Neuronal stem cell (in vitro differentiated cells): ENCODE results near the gene PPM1L.

ENCODE experiments used
- DNase-seq: peaks from one replicate; pipeline ENCODE4 v3.0.0-alpha.2; 2013; ENCODE audit warnings: low spot score
- H2AFZ ChIP-seq: one replicate; pipeline ENCODE4 v1.6.1; 2013; ENCODE audit warnings: mild to moderate bottlenecking, low read length, inconsistent platforms
- H2AK5ac ChIP-seq: 2 replicates; pipeline ENCODE4 v1.6.1; 2013; ENCODE audit warnings: low read depth, mild to moderate bottlenecking, inconsistent platforms, low read length, moderate library complexity, mixed read lengths
- H2BK120ac ChIP-seq: 2 replicates; pipeline ENCODE4 v1.6.1; 2013; ENCODE audit warnings: low read depth, mild to moderate bottlenecking, inconsistent platforms, low read length, moderate library complexity, mixed read lengths
- H2BK12ac ChIP-seq: one replicate; pipeline ENCODE4 v1.6.1; 2013; ENCODE audit warnings: low read length, inconsistent platforms
- H2BK15ac ChIP-seq: 2 replicates; pipeline ENCODE4 v1.6.1; 2013; ENCODE audit warnings: mild to moderate bottlenecking, low read length, inconsistent platforms, mixed read lengths
- H2BK5ac ChIP-seq: one replicate; pipeline ENCODE4 v1.6.1; 2013; ENCODE audit warnings: inconsistent platforms, mild to moderate bottlenecking, low read length, moderate library complexity
- H3K14ac ChIP-seq: one replicate; pipeline ENCODE4 v1.6.1; 2013; ENCODE audit warnings: low read length, inconsistent platforms
- H3K18ac ChIP-seq: 2 replicates; pipeline ENCODE4 v1.6.1; 2013; ENCODE audit warnings: low read length, inconsistent platforms
- H3K23ac ChIP-seq: 2 replicates; pipeline ENCODE4 v1.6.1; 2013; ENCODE audit warnings: low read depth, mild to moderate bottlenecking, mixed read lengths, low read length, inconsistent platforms; ENCODE audit not compliant: poor library complexity
- H3K27ac ChIP-seq: replicated peaks from 3 replicates; pipeline ENCODE4 v1.5.1; 2013; ENCODE audit warnings: low read length, inconsistent platforms
- H3K27me3 ChIP-seq, 3 experiments: 2 replicates each; pipeline ENCODE4 v1.6.1; 2013; ENCODE audit warnings: low read length in 3 of 3, mild to moderate bottlenecking in 2 of 3, inconsistent platforms in 1 of 3, low read depth in 1 of 3, mixed read lengths in 1 of 3, moderate library complexity in 1 of 3; ENCODE audit not compliant: control insufficient read depth in 3 of 3, insufficient read depth in 3 of 3
- H3K36me3 ChIP-seq, 2 donors: replicated peaks in 1 of 2; 2 replicates each; pipeline ENCODE4 v1.6.1; 2013; ENCODE audit warnings: low read length in 2 of 2; ENCODE audit not compliant: control insufficient read depth in 2 of 2, insufficient read depth in 2 of 2
- H3K4ac ChIP-seq: 2 replicates; pipeline ENCODE4 v1.6.1; 2013; ENCODE audit warnings: inconsistent platforms, mild to moderate bottlenecking, low read length, moderate library complexity
- H3K4me1 ChIP-seq, 2 donors: 1 replicate in 1 of 2; 2 replicates in 1 of 2; pipeline ENCODE4 v1.6.1; 2013; ENCODE audit warnings: low read length in 2 of 2, low read depth in 1 of 2; ENCODE audit not compliant: control insufficient read depth in 2 of 2, insufficient read depth in 1 of 2
- H3K4me2 ChIP-seq: one replicate; pipeline ENCODE4 v1.6.1; 2013; ENCODE audit warnings: mild to moderate bottlenecking, low read length, inconsistent platforms; ENCODE audit not compliant: insufficient read depth, poor library complexity, severe bottlenecking
- H3K4me3 ChIP-seq, 2 donors: 2 replicates each; pipeline ENCODE4 v1.5.1; 2013; ENCODE audit warnings: low read length in 2 of 2, mild to moderate bottlenecking in 2 of 2, inconsistent platforms in 1 of 2, moderate library complexity in 1 of 2
- H3K79me1 ChIP-seq: one replicate; pipeline ENCODE4 v1.6.1; 2013; ENCODE audit warnings: low read depth, mild to moderate bottlenecking, inconsistent platforms, low read length, moderate library complexity
- H3K9ac ChIP-seq: one replicate; pipeline ENCODE4 v1.6.1; 2013; ENCODE audit warnings: mild to moderate bottlenecking, low read depth, low read length, inconsistent platforms; ENCODE audit not compliant: poor library complexity
- H3K9me3 ChIP-seq, 2 donors: replicated peaks in 1 of 2; 2 replicates each; pipeline versions ENCODE3 to v1.6.1; 2013; ENCODE audit warnings: low read length in 2 of 2, mild to moderate bottlenecking in 2 of 2, inconsistent platforms in 1 of 2, low read depth in 1 of 2, mixed read lengths in 1 of 2, moderate library complexity in 1 of 2; ENCODE audit not compliant: control insufficient read depth in 2 of 2, insufficient read depth in 1 of 2
- H4K8ac ChIP-seq: one replicate; pipeline ENCODE4 v1.6.1; 2013; ENCODE audit warnings: low read depth, mild to moderate bottlenecking, inconsistent platforms, low read length, moderate library complexity
- H4K91ac ChIP-seq: one replicate; pipeline ENCODE4 v1.6.1; 2013; ENCODE audit warnings: low read length, low read depth, mild to moderate bottlenecking, inconsistent platforms; ENCODE audit not compliant: poor library complexity
- WGBS, 2 donors: extraction: QIAGEN DNeasy Blood & Tissue Kit; methylation state at CpG; one replicate each; pipeline ENCODE4 v1.1.7; 2013; ENCODE audit warnings: missing lambda C conversion rate in 2 of 2, mixed read lengths in 1 of 2; ENCODE audit not compliant: insufficient read length in 2 of 2, insufficient replicate concordance in 1 of 2; ENCODE audit errors: extremely low coverage in 2 of 2; 5-methylcytosine and 5-hydroxymethylcytosine counted together

Gene PPM1L

GRCh38 chr3:160781863-160782262 is 25.8 kb downstream of the PPM1L start:
- H3K4me2 ChIP-seq, result no peak overlapping the region
- no peak overlapping the region for H4K8ac ChIP-seq
- H3K9me3 ChIP-seq, result peaks cover 0 to 4% of the 10 kb centered on the region in 2 donors
- no peak overlapping the region for H4K91ac ChIP-seq
- H2BK15ac ChIP-seq, result no peak overlapping the region
- no peak overlapping the region for H2BK5ac ChIP-seq
- H3K9ac ChIP-seq, result no peak overlapping the region
- no peaks in the 10 kb centered on the region for H3K27me3 ChIP-seq
- no peak overlapping the region for H3K4ac ChIP-seq
- DNase-seq, result no peak
- no peaks in the 10 kb centered on the region for H3K79me1 ChIP-seq
- no peak overlapping the region for H2BK12ac ChIP-seq
- no peak overlapping the region for H3K18ac ChIP-seq
- H3K4me3 ChIP-seq, result no peak overlapping the region
- no peak overlapping the region for H3K27ac ChIP-seq
- H2AFZ ChIP-seq, result peak overlapping the region; percentile 21
- H3K36me3 ChIP-seq, result no peaks in the 10 kb centered on the region
- H3K23ac ChIP-seq, result no peak overlapping the region
- H3K4me1 ChIP-seq, result peaks cover 4 to 13% of the 10 kb centered on the region in 2 donors
- no peak overlapping the region for H2BK120ac ChIP-seq
- no peak overlapping the region for H2AK5ac ChIP-seq
- WGBS, 2 donors, result no CpG with 5 or more reads among the region's 3 CpGs
- H3K14ac ChIP-seq, result no peak overlapping the region

GRCh38 chr3:160784853-160785252 is 28.8 kb downstream of the PPM1L start:
- Histone ChIP-seq H2AFZ (no peak overlapping the region), H3K27ac (no peak overlapping the region), H3K4me1 (peaks cover 4 to 13% of the 10 kb centered on the region in 2 donors), H4K8ac (no peak overlapping the region), H2BK12ac (no peak overlapping the region), H2BK5ac (no peak overlapping the region), H3K14ac (no peak overlapping the region), H3K36me3 (no peaks in the 10 kb centered on the region), H2AK5ac (no peak overlapping the region), H2BK15ac (no peak overlapping the region), H3K79me1 (no peaks in the 10 kb centered on the region), H4K91ac (no peak overlapping the region), H3K27me3 (no peaks in the 10 kb centered on the region), H2BK120ac (no peak overlapping the region), H3K4ac (no peak overlapping the region), H3K9me3 (peaks cover 0 to 17% of the 10 kb centered on the region in 2 donors), H3K18ac (no peak overlapping the region), H3K9ac (no peak overlapping the region), H3K23ac (no peak overlapping the region), H3K4me3 (no peak overlapping the region), H3K4me2 (no peak overlapping the region)
- no peak for DNase-seq

- Histone ChIP-seq H3K18ac (no peak overlapping the region), H3K9me3 (peaks cover 0 to 17% of the 10 kb centered on the region in 2 donors), H2BK5ac (no peak overlapping the region), H3K4me3 (no peak overlapping the region), H2BK12ac (no peak overlapping the region), H2AFZ (no peak overlapping the region), H2BK120ac (no peak overlapping the region), H3K79me1 (no peaks in the 10 kb centered on the region), H3K4me2 (no peak overlapping the region), H3K4ac (no peak overlapping the region), H2AK5ac (no peak overlapping the region), H3K27me3 (no peaks in the 10 kb centered on the region), H3K14ac (no peak overlapping the region), H2BK15ac (no peak overlapping the region), H3K36me3 (no peaks in the 10 kb centered on the region), H3K27ac (no peak overlapping the region), H3K23ac (no peak overlapping the region), H3K9ac (no peak overlapping the region), H3K4me1 (peaks cover 0 to 3% of the 10 kb centered on the region in 2 donors), H4K91ac (no peak overlapping the region), H4K8ac (no peak overlapping the region)
- WGBS, 2 donors, result 100% methylated on average over 1 of the region's 2 CpGs; no CpG with 5 or more reads in 1 of the 2 donors
- no peak for DNase-seq
Measured at GRCh38 chr3:160790726-160791125, 34.7 kb downstream of the PPM1L start.

DNA sequence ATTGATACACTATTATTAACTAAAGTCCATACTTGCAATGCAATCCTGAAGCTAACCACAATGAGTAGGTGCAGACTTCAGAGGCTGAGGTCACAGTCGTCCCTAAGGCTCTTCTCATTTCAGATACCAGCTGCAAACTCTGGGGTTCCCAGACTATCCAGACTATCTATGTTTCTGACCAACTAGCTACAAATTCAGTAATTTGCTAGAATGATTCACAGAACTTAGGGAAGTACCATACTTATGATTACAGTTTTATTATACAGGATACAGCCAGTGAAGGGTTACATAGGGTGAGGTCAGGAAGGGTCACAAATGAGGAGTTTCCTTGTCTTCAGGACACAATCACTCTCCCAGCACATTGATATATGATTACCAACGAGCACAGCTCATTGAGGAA is 36.5 kb downstream of the PPM1L start:
- no peak overlapping the region for H2AK5ac ChIP-seq
- no peaks in the 10 kb centered on the region for H3K79me1 ChIP-seq
- no CpG with 5 or more reads among the region's 2 CpGs for WGBS, 2 donors
- H3K4ac ChIP-seq, result no peak overlapping the region
- H3K4me3 ChIP-seq, result no peak overlapping the region
- H2BK5ac ChIP-seq, result no peak overlapping the region
- no peaks in the 10 kb centered on the region for H3K27me3 ChIP-seq
- H2BK120ac ChIP-seq, result no peak overlapping the region
- H2BK15ac ChIP-seq, result no peak overlapping the region
- no peak overlapping the region for H2BK12ac ChIP-seq
- H3K36me3 ChIP-seq, result no peaks in the 10 kb centered on the region
- no peak overlapping the region for H3K27ac ChIP-seq
- H4K8ac ChIP-seq, result no peak overlapping the region
- H3K9ac ChIP-seq, result no peak overlapping the region
- H3K18ac ChIP-seq, result no peak overlapping the region
- peaks cover 0 to 5% of the 10 kb centered on the region in 2 donors for H3K4me1 ChIP-seq
- H4K91ac ChIP-seq, result no peak overlapping the region
- no peak for DNase-seq
- no peak overlapping the region for H3K4me2 ChIP-seq
- H3K23ac ChIP-seq, result no peak overlapping the region
- no peak overlapping the region for H2AFZ ChIP-seq
- H3K14ac ChIP-seq, result no peak overlapping the region
- H3K9me3 ChIP-seq, result peaks cover 0 to 8% of the 10 kb centered on the region in 2 donors
